Fibroblast of skin of right quadriceps (primary cell): ENCODE data around the gene IPO4.

Experiments
- DNase-seq: peaks from one replicate; pipeline ENCODE4 v3.0.0-alpha.2; 2013

The IPO4 gene

DNA sequence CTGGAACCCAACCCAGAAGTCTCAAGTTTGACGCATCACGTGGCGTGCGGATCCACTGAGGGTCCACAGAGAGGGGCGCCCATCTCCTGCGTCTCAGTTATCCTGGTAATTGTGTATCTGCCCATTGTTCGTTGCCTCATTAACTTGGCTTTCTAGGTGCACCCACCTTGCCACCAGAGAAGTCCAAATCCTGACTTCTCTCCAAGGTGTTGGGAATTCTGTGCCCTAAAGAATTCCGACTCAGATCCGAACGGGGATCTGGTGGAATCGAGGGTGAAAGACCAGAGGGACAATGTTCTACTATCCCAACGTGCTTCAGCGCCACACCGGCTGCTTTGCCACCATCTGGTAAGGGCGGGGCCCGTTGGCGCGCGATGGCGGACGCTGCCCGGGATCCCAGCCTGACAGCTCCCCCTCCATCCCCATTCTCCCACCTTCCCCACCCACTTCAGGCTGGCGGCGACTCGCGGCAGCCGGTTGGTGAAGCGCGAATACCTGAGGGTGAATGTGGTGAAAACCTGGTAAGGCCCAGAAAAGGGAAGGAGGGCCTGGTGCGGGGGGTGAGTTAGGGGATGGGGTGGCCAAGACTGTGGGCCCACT is 16.3 kb downstream of the IPO4 start:
- no peak for DNase-seq

GRCh38 chr14:24171422-24172260 is 17.0 kb downstream of the IPO4 start, which contains the start of gene REC8:
TSS of gene REC8 (plus strand) at chr14:24172080. CDS start at chr14:24172553, 473 bp downstream.
- peak; percentile 87 for DNase-seq

DNA sequence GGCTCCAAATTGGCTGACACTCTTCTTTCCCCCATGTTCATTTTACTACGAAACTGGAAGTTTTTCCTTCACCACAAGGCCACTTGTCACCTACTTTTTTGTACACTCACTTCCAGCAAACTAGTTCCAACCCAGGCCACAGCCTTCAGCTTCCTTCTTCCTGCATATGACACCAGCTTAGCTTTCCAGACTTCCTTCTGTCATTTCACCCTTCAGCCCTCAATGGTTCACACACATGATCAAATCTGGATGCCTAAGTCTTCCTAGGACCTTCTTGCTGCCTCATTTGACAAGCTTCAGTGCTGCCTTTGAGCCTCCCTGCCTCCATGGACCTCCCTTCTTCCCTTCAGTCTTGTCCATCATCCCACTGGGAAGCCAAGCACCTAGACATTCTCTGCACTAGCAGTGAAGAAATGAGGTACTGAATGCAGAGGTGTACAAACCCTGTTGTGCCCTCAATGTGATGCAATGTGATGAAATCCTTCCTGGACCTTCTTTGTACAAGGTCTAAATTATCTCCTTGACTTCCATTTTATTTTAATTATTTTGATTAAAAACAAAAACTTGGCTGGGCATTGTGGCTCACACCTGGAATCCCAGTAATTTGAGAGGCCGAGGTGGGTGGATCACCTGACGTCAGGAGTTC is 21.0 kb downstream of the IPO4 start:
- no peak for DNase-seq

- DNase-seq: no peak
These were observed 22.8 kb downstream of the IPO4 start for GRCh38 chr14:24165785-24166184.

DNA sequence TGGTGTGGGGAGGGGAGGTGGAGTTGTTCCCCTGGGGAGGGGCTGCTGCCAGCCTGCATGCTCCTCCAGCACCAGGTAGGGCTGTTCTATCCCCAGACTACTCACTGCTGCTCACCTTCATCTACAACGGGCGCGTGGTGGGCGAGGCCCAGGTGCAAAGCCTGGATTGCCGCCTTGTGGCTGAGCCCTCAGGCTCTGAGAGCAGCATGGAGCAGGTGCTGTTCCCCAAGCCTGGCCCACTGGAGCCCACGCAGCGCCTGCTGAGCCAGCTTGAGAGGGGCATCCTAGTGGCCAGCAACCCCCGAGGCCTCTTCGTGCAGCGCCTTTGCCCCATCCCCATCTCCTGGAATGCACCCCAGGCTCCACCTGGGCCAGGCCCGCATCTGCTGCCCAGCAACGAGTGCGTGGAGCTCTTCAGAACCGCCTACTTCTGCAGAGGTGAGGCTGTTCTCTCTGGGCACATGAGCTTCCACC is 24.1 kb downstream of the IPO4 start:
- no peak for DNase-seq

GRCh38 chr14:24162093-24162492 is 26.5 kb downstream of the IPO4 start:
- DNase-seq: no peak

DNA sequence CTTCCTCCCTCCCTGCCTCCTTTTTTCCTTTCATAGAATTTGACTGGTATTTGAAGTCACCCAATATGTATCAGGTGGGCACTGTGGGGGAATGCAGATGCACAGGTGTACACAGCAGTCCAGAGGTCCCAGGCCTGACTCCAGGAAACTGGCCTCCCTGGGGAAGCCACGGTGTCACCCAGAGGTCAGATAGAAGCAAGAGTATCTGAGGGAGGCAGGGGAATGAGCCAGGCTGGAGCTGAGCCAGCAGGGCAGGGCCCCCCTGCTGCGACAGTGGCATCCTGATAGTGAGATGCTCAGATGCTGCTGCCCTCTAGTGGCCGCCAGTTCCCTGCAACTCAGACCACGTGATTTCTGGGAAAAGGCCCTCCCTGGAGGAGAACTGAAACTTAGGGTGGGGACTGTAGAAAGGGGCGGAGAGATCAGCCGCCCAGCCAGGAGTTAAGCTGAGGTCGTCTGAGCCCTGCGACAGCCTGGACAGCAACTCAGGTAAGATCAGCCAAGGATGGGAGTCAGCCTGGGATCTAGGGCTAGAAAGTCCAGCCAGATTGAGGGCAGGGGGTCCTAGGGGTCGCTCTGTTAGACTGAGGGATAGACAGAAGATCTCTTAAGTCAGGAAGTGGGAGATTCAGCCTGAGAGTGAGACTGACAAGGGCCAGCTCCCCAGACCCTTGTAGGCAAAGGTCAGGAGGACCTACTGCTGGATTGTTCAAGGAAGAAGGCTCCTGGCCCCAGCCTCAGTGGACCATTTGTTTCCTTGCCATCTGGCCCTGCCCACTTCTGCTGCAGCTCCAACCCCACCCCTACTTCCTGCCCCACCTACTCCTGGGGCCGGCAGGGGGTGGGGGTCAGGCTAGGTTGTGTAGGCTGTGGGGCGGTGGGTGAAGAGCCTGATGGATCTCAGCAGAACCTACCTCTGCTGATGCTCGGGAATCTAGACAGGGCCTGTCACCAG is 27.5 kb downstream of the IPO4 start, which contains the start of gene IRF9:
Gene IRF9 (plus strand): TSS at position 416 of the 955 bp plus-strand sequence. CDS start 880 bp downstream, outside the sequence.
- peak; percentile 94 for DNase-seq

- DNase-seq: no peak
These were observed 28.1 kb downstream of the IPO4 start for GRCh38 chr14:24160499-24160849.

DNA sequence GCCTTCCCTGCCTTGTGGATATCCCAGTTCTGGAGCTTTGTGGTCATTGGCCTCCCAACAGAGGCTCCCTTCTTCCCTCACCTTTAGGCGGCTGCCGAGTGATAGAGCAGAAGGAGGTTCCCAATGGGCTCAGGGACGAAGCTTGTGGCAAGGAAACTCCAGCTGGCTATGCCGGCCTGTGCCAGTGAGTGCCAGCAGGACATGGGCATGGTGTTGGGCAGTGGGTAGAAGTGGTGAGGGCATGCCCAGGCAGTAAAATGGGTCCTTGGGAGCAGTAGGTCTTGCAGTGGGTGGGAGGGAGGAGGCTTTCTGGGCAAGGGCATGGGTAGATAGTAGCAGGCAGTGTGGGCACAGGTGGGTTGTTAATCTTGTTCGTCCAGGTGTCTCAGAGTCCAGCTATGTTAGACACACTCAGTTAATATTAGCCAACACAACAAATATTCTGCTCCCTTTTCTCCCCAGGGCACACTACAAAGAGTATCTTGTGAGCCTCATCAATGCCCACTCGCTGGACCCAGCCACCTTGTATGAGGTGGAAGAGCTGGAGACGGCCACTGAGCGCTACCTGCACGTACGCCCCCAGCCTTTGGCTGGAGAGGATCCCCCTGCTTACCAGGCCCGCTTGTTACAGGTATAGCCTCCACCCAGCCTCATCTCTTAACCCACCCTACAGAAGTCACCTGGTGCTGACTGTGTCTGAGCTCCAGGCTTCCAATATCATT is 28.7 kb downstream of the IPO4 start:
- no peak for DNase-seq

DNA sequence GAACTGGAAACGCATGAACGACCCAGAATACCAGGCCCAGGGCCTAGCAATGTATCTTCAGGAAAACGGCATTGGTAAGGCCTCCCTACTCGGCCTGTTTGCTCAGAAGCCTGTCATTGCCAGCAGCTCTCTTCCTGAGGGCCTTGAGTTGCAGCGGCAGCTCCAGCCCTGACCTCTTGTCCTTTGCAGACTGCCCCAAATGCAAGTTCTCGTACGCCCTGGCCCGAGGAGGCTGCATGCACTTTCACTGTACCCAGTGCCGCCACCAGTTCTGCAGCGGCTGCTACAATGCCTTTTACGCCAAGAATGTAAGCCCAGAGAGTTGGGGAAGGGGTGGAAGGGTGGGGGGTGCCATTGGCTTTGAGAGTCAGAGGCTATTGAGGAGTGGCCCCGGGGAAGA is 31.3 kb downstream of the IPO4 start:
- DNase-seq: no peak

GRCh38 chr14:24156840-24157239 is 31.8 kb downstream of the IPO4 start:
- DNase-seq: no peak

DNA sequence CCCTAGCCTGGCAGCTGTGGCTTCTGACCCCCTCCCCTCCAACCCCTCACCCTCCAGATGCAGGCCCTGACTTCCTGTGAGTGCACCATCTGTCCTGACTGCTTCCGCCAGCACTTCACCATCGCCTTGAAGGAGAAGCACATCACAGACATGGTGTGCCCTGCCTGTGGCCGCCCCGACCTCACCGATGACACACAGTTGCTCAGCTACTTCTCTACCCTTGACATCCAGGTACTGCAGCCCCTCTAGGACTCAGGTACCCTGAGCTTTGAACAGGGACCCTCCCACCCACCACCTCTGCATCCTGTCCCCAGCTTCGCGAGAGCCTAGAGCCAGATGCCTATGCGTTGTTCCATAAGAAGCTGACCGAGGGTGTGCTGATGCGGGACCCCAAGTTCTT is 33.5 kb downstream of the IPO4 start:
- DNase-seq: no peak

DNA sequence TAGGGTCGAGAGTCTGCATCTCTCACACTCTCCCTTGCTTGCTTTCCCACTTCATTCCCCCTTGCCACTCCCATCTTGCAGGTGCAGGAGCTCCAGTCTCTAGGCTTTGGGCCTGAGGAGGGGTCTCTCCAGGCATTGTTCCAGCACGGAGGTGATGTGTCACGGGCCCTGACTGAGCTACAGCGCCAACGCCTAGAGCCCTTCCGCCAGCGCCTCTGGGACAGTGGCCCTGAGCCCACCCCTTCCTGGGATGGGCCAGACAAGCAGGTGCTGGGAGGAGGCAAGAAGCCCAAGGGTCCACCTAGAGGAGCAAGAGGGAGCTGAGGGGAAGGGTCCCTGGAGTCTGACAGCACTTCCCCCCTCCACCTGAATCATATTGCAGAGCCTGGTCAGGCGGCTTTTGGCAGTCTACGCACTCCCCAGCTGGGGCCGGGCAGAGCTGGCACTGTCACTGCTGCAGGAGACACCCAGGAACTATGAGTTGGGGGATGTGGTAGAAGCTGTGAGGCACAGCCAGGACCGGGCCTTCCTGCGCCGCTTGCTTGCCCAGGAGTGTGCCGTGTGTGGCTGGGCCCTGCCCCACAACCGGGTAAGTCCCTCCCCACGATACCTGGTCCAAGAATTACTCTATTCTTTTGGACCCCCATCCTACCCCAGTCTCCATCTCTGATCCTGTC is 37.1 kb downstream of the IPO4 start:
- DNase-seq: no peak

DNA sequence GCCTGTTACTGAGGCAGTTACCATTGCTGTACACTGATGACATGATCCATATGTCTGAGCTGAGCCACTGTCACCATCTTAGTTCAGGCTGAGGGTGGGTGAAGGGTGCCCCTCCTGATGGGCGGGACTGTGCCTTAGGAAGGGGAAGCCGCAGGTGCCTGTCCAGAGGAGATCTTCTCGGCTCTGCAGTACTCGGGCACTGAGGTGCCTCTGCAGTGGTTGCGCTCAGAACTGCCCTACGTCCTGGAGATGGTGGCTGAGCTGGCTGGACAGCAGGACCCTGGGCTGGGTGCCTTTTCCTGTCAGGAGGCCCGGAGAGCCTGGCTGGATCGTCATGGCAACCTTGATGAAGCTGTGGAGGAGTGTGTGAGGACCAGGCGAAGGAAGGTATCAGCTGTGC is 37.6 kb downstream of the IPO4 start:
- DNase-seq: no peak

- no peak for DNase-seq
These were observed 38.0 kb downstream of the IPO4 start for GRCh38 chr14:24150567-24150966.

DNA sequence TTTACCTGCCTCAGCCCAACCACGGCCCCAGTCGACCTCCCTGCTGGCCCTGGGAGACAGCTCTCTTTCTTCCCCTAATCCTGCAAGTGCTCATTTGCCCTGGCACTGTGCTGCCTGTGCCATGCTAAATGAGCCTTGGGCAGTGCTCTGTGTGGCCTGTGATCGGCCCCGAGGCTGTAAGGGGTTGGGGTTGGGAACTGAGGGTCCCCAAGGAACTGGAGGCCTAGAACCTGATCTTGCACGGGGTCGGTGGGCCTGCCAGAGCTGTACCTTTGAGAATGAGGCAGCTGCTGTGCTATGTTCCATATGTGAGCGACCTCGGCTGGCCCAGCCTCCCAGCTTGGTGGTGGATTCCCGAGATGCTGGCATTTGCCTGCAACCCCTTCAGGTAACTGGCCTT is 38.6 kb downstream of the IPO4 start:
- DNase-seq: no peak

- no peak for DNase-seq
These were observed 39.2 kb downstream of the IPO4 start for GRCh38 chr14:24149302-24149969.

DNA sequence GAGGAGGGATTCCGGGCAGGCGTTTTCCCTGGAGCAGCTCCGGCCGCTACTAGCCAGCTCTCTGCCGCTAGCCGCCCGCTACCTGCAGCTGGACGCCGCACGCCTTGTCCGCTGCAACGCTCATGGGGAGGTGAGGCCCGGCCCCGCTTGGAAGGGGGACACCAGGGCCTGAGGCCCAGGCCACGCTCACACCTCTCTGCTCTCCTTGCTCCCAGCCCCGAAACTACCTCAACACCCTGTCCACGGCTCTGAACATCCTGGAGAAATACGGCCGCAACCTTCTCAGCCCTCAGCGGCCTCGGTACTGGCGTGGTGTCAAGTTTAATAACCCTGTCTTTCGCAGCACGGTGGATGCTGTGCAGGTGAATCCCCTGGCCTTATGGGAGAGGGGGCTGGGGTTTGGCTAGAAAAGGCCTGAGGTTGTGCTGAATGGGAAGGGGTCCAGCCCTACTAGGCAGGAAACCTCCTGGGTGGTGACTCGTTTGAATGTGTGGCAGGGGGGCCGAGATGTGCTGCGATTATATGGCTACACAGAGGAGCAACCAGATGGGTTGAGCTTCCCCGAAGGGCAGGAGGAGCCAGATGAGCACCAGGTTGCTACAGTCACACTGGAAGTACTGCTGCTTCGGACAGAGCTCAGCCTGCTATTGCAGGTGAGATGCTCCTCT is 40.7 kb downstream of the IPO4 start:
- DNase-seq: no peak

DNA sequence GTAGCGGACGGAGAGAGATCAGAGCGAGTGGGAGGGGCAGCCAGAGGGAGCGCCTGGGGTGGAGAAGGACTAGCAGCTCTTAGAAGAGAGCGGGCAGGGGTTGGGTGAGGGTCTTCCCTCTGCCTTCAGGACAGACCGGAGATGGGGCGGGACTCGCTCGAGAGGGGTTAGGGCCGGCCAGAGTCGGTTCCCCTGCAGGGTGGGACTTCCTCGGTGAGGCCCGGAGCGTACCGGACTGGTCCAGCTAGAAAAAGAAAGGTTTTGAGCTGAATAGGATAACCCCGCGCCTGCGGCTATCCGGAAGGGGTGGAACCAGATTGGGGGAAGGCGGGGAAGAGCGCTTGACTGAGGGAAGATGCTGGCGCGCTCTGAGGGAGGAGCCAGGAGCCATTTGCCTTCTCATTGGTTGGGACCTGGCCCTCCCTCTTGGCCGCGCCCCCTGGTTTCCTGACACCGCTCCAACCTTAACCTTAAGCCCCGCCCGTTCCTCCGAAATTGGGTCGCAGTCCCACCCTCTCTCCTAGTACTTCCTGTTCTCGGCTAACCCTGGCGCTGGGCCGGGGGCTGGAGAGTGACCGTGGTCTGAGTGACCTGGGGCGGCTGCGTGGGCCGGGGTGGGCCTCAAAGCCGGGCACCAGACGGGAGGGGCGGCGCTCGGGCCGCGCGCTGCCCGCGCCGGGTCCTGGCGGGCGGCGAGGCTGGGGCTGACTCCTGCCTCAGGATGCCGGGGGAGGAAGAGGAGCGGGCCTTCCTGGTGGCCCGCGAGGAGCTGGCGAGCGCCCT is 41.4 kb downstream of the IPO4 start, which contains the start of gene RNF31:
Gene RNF31 (plus strand): TSS at position 521 of the 783 bp plus-strand sequence. CDS start 201 bp downstream, at position 722.
- DNase-seq: peak; percentile 97
